PC-3 (cell line): ENCODE data around the gene MGAT4B. TPM values are rescaled to one million over a fixed set of nuclear protein-coding genes. Genes with fewer than 3 reads are reported as not detected.

Experiments used
- ATAC-seq: fragments of 200-7000 bp; cut with Tn5 transposase; 2 replicates; pipeline ENCODE4 v1.9.1; 2020; ENCODE audit warnings: mild to moderate bottlenecking, moderate library complexity
- BruUV-seq: library from RNA; stranded (reverse); fragments of 400-500 nt; replicated peaks from 2 replicates; lab custom pipeline; 2021; lab: Mats Ljungman, UMichigan
- CTCF ChIA-PET: fragments of 300-600 bp; sonication (Branson Sonifier 250); formaldehyde crosslinking; loops from one replicate; lab custom pipeline; 2022; ENCODE audit warnings: antibody characterized with exemption; lab: Charles Lee
- POLR2A ChIA-PET: fragments of 300-600 bp; sonication (Branson Sonifier 250); formaldehyde crosslinking; loops from one replicate; lab custom pipeline; 2022; ENCODE audit warnings: antibody characterized with exemption; ENCODE audit not compliant: unreplicated experiment; lab: Charles Lee
- DNase-seq: peaks from one replicate; pipeline ENCODE4 v3.0.0-alpha.2; 2015
- H2AFZ ChIP-seq: fragments of 300-600 bp; sonication (generic); 2 replicates; pipeline ENCODE4 v1.6.0; 2016; ENCODE audit warnings: antibody characterized with exemption, low read length
- H3F3A ChIP-seq: fragments of 300-600 bp; sonication (generic); one replicate; pipeline ENCODE4 v1.6.0; 2017; ENCODE audit warnings: antibody characterized with exemption, low read length, control low read depth, mild to moderate bottlenecking; ENCODE audit not compliant: unreplicated experiment
- H3K27ac ChIP-seq: fragments of 300-600 bp; sonication (generic); 2 replicates; pipeline ENCODE4 v1.5.1; 2016; ENCODE audit warnings: mild to moderate bottlenecking, low read length
- H3K27me3 ChIP-seq: fragments of 300-600 bp; sonication (generic); 2 replicates; pipeline ENCODE4 v1.6.1; 2016; ENCODE audit warnings: low read length, mixed read lengths
- H3K36me3 ChIP-seq: fragments of 300-600 bp; sonication (generic); 2 replicates; pipeline ENCODE4 v1.6.1; 2016; ENCODE audit warnings: low read depth, mixed run types, low read length, mixed read lengths
- H3K4me1 ChIP-seq: fragments of 300-600 bp; sonication (generic); 2 replicates; pipeline ENCODE4 v1.5.1; 2016; ENCODE audit warnings: low read length; ENCODE audit not compliant: insufficient read depth
- H3K4me2 ChIP-seq: fragments of 300-600 bp; sonication (generic); 2 replicates; pipeline ENCODE4 v1.6.0; 2016; ENCODE audit warnings: low read length
- H3K4me3 ChIP-seq: fragments of 300-600 bp; sonication (generic); 2 replicates; pipeline ENCODE4 v1.5.1; 2016; ENCODE audit warnings: mild to moderate bottlenecking, low read length, mixed read lengths
- H3K79me2 ChIP-seq: fragments of 300-600 bp; sonication (generic); 2 replicates; pipeline ENCODE4 v1.6.1; 2017; ENCODE audit warnings: low read length, mixed read lengths
- H3K9ac ChIP-seq: fragments of 300-600 bp; sonication (generic); 2 replicates; pipeline ENCODE4 v1.6.0; 2016; ENCODE audit warnings: mild to moderate bottlenecking, low read length
- H3K9me2 ChIP-seq: fragments of 300-600 bp; sonication (generic); replicated peaks from 2 replicates; pipeline ENCODE4 v1.6.1; 2016; ENCODE audit warnings: mixed run types, low read length, mixed read lengths
- H3K9me3 ChIP-seq: fragments of 300-600 bp; sonication (generic); 2 replicates; pipeline ENCODE4 v1.6.1; 2016; ENCODE audit warnings: low read length, mixed read lengths
- H4K20me1 ChIP-seq: fragments of 300-600 bp; sonication (generic); 2 replicates; pipeline ENCODE4 v1.6.1; 2016; ENCODE audit warnings: low read length, mixed read lengths
- EZH2 ChIP-seq: fragments of 300-600 bp; sonication (generic); IDR thresholded peaks from one replicate; pipeline ENCODE4 v1.6.1; 2017; ENCODE audit warnings: antibody characterized with exemption, mild to moderate bottlenecking, low read length; ENCODE audit not compliant: unreplicated experiment
- EZH2phosphoT487 ChIP-seq: fragments of 300-600 bp; sonication (generic); IDR thresholded peaks from 2 replicates; pipeline ENCODE4 v1.6.1; 2018; ENCODE audit warnings: mild to moderate bottlenecking, antibody characterized with exemption, low read length, borderline replicate concordance
- intact Hi-C: fragments of 100-400 bp; cut with micrococcal nuclease; formaldehyde crosslinking; loops from 2 replicates; pipeline ENCODE4 v1.9.0; 2023
- total RNA-seq: library from RNA; depleted of rRNA; stranded (reverse); fragments of >200 nt; gene quantifications from 2 replicates; pipeline ENCODE4 v1.2.3, GENCODE V29; 2014
- TF ChIP-seq, protein P1 (sequence below): fragments of 300-600 bp; sonication (generic); conservative IDR thresholded peaks from 2 replicates; pipeline ENCODE4 v1.5.1; 2017; ENCODE audit warnings: antibody characterized with exemption, low read depth, mild to moderate bottlenecking, low read length

Gene MGAT4B
- total RNA-seq, 1 experiment from 2014 or later: 88.9 TPM

DNA sequence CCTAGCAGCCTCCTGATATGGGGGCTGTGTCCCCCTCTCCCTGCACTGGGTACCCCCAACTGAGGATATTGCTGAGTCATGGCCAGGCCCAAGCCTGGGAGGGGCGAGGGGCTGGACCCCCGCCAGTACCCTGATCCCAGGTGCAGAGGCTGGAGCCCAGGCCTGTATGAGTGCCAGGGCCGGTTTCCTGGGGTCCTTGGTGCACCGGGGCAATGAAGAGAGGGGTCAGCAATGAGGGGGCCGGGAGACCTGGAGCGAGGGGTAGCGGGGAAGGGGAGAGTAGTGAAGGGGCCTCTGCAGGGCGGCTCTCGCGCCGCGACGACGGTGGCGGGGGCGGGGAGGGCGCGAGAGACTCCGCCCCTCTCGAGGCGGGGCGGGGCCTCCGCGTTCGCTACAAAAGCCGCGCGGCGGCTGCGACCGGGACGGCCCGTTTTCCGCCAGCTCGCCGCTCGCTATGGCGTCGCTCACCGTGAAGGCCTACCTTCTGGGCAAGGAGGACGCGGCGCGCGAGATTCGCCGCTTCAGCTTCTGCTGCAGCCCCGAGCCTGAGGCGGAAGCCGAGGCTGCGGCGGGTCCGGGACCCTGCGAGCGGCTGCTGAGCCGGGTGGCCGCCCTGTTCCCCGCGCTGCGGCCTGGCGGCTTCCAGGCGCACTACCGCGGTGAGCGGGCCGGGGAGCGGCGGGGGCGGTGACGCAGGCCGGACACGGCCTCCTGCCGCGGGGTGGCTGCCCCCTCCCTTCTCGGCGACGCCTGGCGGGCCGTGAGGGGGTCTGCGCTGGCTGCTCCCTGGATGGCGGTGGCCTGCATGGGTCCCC lies 14.0 kb upstream of the MGAT4B start, which contains the start of gene SQSTM1:
SQSTM1 (plus strand) TSS at position 423 of the 815 bp plus-strand sequence; CDS start at position 455, 32 bp downstream.
- peaks cover 48% of the 10 kb centered on the region for H4K20me1 ChIP-seq
- peaks cover 23% of the 10 kb centered on the region for H3K36me3 ChIP-seq
- intact Hi-C loops: loop anchor here (2.0 kb wide), 1 partner anchor 58 kb away; no protein-coding TSS in a partner anchor
- no peaks in the 10 kb centered on the region for H3K9me3 ChIP-seq
- H3F3A ChIP-seq: no peaks in the 10 kb centered on the region
- peaks cover 41% of the 10 kb centered on the region for H3K4me1 ChIP-seq
- TF ChIP-seq EZH2 (no peak), EZH2phosphoT487 (no peak)
- TF ChIP-seq, protein P1, sequence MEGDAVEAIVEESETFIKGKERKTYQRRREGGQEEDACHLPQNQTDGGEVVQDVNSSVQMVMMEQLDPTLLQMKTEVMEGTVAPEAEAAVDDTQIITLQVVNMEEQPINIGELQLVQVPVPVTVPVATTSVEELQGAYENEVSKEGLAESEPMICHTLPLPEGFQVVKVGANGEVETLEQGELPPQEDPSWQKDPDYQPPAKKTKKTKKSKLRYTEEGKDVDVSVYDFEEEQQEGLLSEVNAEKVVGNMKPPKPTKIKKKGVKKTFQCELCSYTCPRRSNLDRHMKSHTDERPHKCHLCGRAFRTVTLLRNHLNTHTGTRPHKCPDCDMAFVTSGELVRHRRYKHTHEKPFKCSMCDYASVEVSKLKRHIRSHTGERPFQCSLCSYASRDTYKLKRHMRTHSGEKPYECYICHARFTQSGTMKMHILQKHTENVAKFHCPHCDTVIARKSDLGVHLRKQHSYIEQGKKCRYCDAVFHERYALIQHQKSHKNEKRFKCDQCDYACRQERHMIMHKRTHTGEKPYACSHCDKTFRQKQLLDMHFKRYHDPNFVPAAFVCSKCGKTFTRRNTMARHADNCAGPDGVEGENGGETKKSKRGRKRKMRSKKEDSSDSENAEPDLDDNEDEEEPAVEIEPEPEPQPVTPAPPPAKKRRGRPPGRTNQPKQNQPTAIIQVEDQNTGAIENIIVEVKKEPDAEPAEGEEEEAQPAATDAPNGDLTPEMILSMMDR: no peak
- H2AFZ ChIP-seq: peak within 1 kb of the TSS; percentile 55; the same call in 1 of the 2 replicates
- ATAC-seq: peak; percentile 29
- peak within 1 kb of the TSS; percentile 96 for H3K27ac ChIP-seq
- ChIA-PET POLR2A (interaction anchor here (0.6 to 0.9 kb wide), 2 partner anchors 9 to 88 kb away, joined by 3 to 5 read pairs; no protein-coding TSS in a partner anchor), CTCF (no interaction called here)
- peak within 1 kb of the TSS; percentile 94 for H3K9ac ChIP-seq
- peak within 1 kb of the TSS; percentile 89 for H3K4me2 ChIP-seq
- H3K4me3 ChIP-seq: peak within 1 kb of the TSS; percentile 93
- peak; percentile 75 for DNase-seq
- BruUV-seq: no TSS peak
- peaks cover 55% of the 10 kb centered on the region for H3K79me2 ChIP-seq
- no peaks in the 10 kb centered on the region for H3K9me2 ChIP-seq
- no peaks in the 10 kb centered on the region for H3K27me3 ChIP-seq

DNA sequence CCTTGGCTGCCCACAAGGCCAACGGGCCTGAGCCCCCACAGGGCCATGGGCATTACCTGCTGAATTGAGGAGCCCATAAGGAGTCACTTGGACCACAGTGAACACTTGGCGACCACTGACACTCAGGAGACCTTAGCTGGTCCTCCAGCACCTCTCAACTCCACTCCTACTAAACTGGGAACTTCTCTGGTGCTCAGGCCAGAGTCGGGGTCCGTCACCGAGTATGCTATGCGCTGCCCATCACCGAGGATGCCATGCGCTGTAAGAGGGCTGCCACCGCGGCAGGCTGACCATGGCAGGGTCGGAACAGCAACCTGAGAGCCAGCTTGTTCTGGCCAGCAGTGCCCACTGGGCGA lies 13.4 kb upstream of the MGAT4B start:
- peaks cover 42% of the 10 kb centered on the region for H4K20me1 ChIP-seq
- DNase-seq (no peak), ATAC-seq (no peak)
- peak overlapping the region; percentile 94 for H3K9ac ChIP-seq
- no peaks in the 10 kb centered on the region for H3K9me3 ChIP-seq
- H3K4me3 ChIP-seq: peak overlapping the region; percentile 93; the same call in 1 of the 2 replicates
- H3F3A ChIP-seq: no peaks in the 10 kb centered on the region
- CTCF ChIA-PET: no interaction called here
- POLR2A ChIA-PET: interaction anchor here (0.6 kb wide), 1 partner anchor 88 kb away, joined by 3 read pairs; no protein-coding TSS in a partner anchor
- H3K4me1 ChIP-seq: peaks cover 41% of the 10 kb centered on the region
- peak overlapping the region; percentile 96 for H3K27ac ChIP-seq
- H3K27me3 ChIP-seq: no peaks in the 10 kb centered on the region
- no peak for TF ChIP-seq EZH2phosphoT487
- H3K4me2 ChIP-seq: peak overlapping the region; percentile 89
- peaks cover 17% of the 10 kb centered on the region for H3K36me3 ChIP-seq
- peaks cover 49% of the 10 kb centered on the region for H3K79me2 ChIP-seq
- no peaks in the 10 kb centered on the region for H3K9me2 ChIP-seq
- peak overlapping the region; percentile 55; the same call in 1 of the 2 replicates for H2AFZ ChIP-seq
- intact Hi-C loops: loop anchor here (2.0 kb wide), 1 partner anchor 57 kb away; no protein-coding TSS in a partner anchor
- TSS peak; percentile 65 for BruUV-seq

DNA sequence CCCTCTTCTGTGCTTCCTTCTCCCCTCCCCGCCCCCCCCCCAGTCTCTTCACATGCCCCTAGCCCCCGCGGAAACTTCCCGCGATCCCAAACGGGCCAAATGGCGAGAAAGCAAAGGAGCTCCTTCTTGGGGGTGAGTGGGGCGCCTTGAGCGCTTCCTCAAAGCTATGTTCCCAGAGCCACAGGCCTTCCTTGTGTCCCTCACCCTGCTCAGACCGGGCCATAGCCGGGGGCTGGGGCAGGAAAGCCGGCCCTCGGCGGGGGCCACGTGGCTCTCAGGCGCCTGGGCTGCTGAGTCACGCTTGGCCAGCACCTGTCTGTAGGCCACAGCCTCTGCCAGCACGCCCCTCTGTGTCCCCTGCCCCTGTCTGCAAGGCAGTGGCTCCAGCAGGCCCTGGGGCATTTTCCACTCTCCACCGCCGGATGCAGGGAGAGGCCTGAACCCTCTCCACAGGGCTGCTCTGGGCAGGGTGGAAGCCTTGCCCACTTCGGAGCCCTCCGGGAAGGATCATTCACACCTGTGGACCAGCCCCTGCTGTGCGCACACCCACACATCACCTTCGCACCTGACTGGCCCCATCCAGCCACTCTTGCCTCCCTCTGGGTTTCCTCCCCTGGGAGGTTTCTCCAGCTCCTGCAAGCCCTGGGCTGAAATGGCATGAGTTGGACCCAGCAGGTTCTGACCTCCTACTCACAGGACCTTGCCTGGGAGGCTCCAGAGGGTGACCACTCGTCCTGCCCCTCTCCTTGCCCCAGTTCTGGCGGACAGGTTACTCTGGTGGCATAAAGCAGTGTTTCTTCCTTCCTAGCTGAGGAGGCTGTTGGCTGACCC lies 12.8 kb upstream of the MGAT4B start:
- CTCF ChIA-PET: no interaction called here
- intact Hi-C loops: loop anchor here (2.0 kb wide), 1 partner anchor 57 kb away; no protein-coding TSS in a partner anchor
- H2AFZ ChIP-seq: no peak overlapping the region

More for the DNA sequence above, 12.8 kb upstream of the MGAT4B start:
- Histone ChIP-seq H3K9me2 (no peaks in the 10 kb centered on the region), H3K4me2 (peak overlapping the region; percentile 89), H3K27ac (peak overlapping the region; percentile 96), H3F3A (no peaks in the 10 kb centered on the region), H3K27me3 (no peaks in the 10 kb centered on the region), H4K20me1 (peaks cover 36% of the 10 kb centered on the region), H3K4me1 (peaks cover 41% of the 10 kb centered on the region), H3K9me3 (no peaks in the 10 kb centered on the region), H3K36me3 (peaks cover 11% of the 10 kb centered on the region), H3K9ac (peak overlapping the region; percentile 94), H3K79me2 (peaks cover 43% of the 10 kb centered on the region), H3K4me3 (no peak overlapping the region)
- POLR2A ChIA-PET: interaction anchor here (0.6 kb wide), 1 partner anchor 8 kb away, joined by 3 read pairs; no protein-coding TSS in a partner anchor
- TF ChIP-seq EZH2 (no peak), EZH2phosphoT487 (no peak)
- TF ChIP-seq, protein P1: no peak
- ATAC-seq (peak; percentile 32), DNase-seq (peak; percentile 64)
- no TSS peak for BruUV-seq
